ENCODE measurements around the gene PTPRN2.

PTPRN2 gene

DNA sequence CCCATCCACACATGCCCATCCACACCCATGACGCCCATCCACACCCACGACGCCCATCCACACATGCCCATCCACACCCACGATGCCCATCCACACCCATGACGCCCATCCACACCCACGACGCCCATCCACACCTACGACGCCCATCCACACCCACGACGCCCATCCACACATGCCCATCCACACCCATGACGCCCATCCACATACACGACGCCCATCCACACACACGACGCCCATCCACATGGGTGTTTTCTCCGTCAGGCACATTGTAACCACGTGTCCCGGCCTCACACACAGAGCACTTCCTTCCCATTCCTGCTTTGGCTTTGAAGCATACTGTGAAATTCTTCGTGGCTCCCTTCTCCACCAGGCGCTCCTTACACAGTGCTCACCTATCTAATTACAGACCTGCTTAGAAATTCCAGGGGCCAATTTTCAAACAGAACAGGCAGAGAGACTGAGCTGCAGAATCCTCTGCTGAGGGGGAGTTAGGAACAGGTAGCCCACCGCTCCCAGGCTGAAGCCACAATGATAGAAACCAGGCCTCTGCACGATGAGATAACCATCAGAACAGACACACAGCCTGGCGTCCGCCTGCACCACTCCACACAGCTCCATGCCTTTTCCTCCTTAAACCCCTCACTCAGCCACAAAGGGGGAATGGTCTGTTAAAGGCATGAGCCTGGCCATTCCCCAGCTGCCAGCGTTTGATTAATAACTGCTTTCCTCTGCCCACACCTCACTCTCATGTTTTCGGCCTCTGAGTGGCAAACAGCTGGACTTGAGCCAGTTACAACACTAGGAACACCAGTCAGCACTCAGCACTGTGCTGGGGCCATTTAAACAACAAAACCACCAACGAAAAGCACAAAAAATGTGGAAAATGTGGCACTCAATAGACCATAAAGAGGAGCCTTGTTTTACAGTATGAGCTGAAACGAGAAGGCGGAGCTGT is 501.6 kb downstream of the PTPRN2 start:
- no peak for DNase-seq

DNA sequence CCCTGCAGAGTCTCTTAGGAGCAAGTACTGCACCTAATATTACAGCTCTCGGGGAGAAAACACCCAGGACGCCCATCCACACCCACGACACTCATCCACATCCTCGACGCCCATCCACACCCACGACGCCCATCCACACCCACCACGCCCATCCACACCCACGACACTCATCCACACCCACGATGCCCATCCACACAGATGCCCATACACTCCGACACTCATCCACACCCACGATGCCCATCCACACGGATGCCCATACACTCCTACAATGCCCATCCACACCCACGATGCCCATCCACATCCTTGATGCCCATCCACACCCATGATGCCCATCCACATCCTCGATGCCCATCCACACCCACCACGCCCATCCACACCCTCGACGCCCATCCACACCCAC is 503.1 kb downstream of the PTPRN2 start:
- DNase-seq, result no peak

DNA sequence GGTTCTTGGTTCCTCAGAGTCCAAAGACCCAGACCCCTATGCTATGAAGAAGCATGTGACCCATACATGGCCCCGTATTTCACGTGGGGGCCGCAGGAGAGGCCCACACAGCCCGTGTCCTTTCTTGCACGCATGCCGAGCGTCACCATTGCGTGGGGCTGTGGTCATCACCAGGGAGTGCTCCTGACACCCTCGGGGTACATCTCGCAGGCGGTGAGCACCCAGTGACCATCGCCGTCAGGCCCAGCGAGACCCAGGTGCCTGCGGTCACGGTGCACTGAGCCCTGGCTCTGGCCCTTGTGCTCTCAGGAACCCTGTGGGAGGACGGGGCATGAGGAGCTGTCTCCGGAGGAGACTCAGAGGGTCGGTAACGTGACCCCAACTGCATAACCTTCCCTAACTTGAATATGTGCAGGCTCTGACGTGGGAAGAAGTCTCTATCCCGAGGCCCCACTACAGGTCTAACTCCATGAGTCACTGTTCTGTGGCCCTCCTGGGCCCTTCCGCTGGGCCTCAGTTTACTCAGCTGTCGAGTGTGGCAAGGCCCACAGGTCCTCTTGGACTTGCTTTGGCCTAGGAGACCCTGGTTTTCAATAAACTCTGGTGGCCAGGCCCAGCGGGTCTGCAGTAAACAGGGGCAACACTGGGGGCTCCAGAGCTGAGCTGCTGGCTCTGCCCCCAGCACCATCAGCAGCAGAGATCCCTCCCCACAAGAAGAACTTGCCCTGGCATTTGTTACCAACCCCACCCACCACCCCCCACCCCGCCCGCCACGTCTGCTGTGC is 503.9 kb downstream of the PTPRN2 start:
- DNase-seq, result no peak

DNA sequence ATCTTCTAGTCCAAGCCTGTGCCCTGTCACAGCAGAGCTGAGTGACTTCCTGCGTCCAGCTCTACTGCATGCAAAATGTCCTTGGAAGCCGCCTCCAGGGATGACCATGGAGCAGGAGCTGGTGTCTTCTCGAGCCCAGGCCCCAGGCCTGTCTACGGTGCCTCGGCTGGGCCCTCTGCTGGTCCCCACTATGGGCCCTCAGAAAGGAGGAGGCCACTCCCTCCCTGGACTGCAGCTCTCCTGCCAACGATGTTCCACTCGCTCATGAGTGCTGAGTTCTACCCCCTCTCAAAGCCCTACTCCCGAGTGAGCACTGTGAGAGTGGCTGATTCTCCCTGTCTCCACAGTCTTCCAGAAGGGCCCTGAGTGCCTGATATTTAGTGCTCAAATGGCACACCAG is 504.9 kb downstream of the PTPRN2 start:
- no peak for DNase-seq

DNA sequence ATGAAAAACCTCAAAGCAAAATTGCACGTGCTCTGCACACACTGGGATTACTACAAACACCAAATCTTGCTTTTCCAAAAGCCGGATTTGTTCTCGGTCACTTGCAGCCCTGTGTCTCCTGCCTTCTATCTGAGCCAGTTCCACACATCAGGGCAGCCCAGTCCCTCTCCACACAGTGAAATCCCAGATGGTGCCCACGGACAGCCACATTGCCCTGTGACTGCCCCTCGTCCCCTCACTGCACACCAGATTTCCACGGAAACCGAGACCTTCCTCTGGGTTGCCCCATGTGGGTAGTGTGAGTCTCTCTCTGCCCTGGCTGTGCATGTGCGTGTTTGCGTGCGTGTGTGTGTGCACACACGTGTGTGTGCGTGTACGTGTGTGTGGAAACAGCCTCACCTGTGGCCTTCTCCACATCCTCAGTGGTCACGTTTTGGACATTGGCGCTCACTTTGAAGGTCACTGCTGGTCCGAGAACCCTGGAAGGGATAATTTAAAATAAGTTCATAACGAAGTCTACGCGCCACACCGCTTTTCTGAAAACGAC is 506.7 kb downstream of the PTPRN2 start:
- DNase-seq, result no peak

DNA sequence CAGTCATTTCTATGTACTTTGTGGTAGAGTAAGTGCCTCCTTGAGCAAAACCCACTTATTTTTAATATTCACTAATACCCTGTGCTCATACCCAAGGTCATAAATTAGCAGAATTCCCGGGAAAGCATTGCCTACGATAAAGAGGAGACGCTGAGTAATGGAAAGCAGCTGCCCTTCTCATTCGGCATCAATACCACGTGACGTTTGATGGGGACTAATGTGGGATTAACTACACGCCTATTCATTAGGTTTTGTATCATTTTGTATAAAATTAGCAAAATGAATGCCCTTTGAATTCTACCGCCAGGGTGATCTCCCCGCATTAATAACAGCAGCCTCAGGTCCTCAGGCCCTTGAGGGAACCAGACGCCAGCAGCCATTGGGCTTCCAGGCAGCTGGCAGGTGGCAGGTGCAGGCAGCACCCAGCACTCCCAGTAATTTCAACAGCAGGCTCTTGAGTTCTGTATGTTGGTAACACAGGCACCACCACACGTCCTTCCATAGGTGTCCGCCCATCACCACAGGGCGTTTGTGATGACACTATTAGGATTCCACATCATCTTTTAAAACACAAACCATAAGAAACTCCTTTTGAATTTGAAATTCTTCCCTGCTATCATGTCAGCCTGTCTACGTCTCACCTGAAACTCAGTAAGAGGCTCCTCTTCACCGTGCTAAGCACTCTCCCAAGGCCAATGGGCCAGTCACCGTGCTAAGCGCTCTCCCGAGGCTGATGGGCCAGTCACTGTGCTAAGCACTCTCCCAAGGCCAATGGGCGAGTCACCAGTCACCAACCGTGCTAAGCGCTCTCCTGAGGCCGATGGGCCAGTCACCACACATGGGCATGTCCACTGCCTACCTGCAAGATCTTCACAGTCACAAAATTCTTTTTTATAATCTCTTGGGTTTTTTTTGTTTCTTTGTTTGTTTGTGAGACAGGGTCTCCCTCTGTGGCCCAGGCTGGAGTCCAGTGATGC is 509.4 kb downstream of the PTPRN2 start:
- no peak for DNase-seq

DNA sequence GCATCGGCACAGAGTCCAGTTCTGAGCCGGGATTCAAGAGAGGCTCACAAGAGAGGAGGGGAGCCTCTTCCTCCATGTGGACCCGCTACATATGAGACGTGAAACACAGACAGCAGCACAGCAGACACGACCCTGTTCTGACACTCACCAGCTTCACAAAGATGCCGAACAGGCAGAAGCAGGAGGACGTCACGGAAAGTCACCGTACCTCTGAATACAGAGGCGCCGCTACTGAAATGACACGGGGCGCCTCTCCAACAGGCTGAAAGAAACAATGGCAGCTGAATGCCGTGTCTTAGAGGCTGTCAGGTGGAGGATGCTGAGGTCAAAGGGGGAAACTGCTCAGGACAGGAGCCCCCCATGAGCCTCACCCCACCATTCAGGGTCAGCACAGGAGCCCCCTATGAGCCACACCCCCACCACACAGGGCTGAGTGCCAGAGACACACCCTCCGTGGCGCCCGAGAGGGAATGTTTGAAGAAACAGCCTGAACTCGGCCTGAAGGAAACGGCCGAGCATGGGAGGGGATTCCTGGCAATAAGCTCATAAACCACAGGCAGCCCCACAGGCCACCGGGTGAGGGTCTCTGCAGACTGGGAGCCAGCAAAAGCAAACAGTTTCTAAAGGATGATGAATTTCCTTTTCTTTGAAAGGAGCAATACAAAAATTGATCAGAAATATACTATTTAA is 510.3 kb downstream of the PTPRN2 start:
- no peak for DNase-seq

DNA sequence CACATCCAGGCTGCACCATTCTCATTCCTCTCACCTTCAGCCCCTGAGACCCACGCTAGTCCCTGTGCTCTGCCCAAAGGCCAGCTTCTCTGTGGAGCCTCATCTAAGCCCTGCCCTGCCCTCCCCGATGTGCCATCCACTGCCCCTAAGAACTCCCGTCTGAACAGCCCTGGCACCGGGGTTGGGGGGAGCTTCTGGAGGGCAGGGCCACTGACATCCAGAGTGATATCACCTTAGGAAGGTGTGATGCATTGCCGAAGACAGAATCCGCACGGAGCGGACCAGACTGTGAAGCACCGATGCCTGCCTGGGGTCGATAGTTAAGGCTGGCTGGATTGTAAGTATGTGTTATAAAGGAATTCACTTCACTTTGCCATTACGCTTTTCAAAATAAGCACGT is 511.0 kb downstream of the PTPRN2 start:
- DNase-seq, result no peak

DNA sequence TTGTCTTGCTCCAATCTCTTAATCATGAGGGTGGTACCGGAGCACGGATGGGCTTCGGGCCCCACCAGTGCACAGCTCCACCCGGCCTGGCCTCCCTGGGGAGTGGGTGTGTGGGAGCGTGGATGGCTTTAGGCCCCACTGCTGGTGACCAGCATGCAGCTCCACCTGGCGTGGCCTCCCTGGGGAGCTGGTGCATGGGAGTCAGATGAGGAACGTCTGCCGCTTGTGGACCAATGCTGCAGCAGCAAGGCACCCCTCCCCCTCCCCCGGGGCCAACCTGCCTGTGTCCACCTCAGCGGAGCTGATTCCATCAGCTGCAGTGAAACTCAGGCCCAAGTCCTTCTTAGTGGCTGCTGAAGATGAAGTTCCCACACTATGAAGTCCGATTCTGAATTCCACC is 511.4 kb downstream of the PTPRN2 start:
- no peak for DNase-seq

DNA sequence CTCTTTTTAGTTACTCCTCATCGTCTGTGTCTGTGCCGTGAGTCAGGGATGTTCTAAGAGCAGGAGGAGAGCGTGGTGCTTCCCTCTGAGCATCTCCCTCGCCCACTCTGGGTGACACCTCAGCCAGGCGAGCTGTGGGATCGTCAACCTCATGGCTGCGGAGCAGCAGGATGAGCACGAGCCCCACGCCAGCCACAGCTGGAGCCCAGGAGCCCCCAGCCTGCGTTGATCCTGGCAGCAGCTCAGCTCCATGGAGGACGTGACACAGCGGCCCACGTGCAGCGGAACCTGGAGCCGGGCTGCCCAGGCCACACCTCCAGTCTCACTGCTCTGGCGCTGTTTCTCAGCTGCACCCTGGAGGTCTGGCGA is 512.0 kb downstream of the PTPRN2 start:
- DNase-seq, result no peak

DNA sequence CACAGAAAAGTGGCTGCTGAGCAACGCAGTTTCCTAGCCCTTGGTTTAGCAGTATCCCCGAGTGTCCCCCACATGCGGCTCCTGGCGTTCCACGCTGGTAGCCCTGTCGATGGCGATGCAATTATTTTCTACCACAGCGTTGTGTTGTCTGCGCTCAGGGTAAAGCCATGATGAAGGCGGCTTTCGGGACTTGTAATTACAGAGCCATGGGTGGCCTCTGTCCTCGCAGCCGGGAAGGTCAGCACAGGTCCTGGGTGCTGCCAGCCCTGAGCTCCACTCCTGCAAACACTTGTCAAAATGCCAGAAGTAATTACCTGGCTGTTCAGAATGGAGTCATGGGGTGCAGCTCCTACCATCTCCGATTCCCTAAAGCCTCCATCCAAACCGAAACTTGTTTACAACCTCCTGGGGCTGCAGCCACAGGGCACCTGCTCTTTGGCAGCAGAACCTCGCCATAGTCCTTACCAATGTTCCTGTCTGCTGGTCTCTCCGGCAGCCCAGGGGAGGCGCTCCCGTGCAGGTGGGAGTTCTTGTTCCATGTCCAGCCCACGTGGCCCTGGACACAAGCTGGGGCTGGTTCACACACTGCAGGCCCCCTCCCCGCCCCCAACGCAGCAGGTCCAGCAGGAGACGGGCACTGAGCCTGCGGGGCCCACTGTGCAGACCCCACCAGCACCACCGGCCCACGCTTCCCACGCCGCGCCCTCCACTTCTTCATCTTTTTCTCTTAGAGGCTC is 512.6 kb downstream of the PTPRN2 start:
- DNase-seq, result no peak

DNA sequence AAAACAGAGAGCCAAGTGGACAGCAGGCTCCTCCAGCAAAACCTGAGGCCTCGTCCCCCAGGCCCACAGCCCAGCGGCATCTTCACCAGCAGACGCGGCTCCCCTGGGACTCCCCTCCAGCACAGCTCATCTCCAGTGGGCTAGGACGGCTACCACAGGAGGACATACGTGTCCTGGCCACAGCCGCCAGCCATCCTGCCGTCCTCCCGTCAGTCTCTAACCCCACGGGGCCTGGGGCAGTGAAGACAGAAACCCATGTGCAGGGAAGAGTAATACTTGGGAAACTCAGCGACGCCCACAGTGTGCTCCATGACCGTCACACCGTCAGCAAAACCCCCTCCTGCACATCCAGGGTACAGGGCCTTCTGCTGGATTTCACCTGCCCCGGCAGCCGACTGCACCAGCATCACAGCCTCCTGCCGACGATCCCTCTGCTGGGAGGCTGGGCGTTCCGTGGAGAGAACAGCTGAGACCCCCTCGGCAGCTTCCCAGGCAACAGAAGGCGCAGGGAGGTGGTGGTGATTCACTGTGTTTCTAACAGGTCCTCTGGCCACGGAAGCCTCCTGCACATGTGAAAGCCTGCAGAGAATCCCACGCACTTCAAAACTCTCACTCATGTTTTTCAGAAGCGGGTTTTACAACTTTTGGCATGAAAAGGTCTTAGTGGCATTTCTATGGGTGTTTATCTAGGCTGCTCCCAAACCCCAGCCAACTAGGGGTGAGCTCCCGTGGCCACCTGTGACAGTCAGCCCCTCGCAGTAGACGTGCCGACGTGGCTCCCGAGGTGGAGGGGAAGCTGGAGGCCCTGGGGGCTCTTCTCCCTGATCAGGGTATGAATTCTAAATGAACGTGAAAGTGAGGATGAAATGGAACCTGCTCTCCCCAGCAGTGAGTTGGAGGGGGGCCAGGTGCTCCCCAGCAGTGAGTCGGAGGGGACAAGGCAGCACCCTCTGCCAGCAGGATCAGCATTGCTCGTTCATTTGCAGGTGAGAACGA is 513.5 kb downstream of the PTPRN2 start:
- no peak for DNase-seq

DNA sequence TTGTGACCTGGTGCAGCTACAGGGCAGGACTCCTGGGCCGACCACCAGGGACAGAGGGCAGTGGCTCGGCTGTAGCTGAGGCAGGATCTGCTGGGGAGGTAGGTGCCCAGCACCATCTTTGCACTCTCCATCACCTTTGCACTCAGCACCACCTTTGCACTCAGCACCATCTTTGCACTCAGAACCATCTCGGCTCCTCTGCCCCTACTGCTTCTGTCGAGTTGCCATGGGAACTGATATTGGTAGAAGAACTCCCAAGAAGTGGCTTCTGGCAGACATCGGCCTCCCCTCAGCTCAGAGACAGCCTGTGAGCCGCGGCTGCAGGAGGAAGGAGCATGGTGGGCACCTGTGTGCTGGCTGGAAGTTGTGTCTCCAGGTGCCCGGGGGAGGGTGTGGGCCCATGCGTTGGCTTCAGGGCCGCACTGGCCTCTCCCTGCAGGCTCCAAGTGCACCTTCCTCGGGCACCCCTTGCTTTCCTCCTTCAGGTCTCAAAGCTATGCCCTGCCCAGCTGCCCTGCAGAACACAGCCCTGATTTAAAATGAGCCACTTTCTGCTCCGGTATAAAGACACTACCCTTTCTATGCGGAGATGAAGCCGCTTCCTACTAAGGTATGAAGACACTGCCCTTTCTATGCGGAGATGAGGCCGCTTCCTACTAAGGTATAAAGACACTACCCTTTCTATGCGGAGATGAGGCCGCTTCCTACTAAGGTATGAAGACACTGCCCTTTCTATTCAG is 514.5 kb downstream of the PTPRN2 start:
- DNase-seq, result no peak

DNA sequence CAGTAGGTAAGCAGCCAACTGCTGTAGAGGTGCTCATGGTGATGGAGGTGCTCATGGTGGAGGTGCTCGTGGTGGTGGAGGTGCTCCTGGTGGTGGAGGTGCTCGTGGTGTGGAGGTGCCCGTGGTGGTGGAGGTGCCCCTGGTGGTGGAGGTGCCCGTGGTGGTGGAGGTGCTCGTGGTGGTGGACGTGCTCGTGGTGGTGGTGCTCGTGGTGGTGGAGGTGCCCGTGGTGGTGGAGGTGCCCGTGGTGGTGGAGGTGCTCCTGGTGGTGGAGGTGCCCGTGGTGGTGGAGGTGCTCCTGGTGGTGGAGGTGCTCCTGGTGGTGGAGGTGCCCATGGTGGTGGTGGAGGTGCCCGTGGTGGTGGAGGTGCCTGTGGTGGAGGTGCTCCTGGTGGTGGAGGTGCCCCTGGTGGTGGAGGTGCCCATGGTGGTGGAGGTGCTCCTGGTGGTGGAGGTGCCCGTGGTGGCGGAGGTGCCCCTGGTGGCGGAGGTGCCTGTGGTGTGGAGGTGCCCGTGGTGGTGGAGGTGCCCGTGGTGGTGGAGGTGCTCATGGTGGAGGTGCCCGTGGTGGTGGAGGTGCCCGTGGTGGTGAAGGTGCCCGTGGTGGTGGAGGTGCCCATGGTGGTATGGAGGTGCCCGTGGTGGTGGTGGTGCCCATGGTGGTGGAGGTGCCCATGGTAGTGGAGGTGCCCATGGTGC is 517.3 kb downstream of the PTPRN2 start:
- no peak for DNase-seq

DNA sequence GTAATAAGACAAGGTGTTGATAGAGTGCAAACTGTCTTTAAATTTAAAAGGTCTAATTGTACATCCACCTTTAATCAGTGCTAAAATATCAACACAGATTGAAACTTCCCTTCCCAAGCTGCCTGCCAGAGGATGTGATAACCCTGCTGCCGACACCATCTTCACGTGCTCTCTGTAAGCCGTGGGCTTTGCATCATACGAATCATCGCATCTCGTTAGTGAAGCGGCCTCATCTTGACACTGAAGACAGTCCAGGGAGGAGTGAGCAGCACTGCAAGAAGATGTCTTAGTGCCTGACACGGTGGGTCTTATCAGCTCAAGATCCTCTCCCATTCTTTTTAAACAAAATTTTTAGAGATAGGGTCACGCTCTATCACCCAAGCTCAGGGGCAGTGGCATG is 518.8 kb downstream of the PTPRN2 start:
- DNase-seq, result no peak

DNA sequence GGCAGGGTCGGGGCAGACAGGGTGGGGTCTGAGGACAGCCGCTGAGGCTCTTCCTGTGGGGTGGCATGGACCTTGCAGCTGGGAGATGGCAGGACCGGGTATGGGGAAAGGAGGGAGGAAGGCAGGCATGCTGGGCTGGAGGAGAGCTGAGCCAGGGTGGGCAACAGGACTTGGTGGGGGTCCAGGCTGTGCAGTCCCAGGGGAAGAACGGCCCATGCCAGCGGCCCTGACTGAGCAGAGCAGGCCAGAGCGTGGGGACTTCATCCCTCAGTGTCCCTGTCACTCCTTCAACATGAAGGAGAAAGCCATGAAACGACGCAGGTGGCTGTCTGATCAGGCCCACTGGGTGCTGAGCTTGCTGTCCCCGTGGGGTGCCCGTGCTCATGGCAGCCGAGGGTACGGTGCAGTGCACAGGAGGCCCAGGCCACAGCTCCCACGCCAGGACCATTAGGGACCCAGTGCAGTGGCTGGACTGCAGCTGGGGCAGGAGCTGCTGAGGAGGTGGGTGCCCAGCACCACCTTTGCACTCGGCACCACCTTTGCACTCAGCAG is 519.6 kb downstream of the PTPRN2 start:
- DNase-seq, result no peak

DNA sequence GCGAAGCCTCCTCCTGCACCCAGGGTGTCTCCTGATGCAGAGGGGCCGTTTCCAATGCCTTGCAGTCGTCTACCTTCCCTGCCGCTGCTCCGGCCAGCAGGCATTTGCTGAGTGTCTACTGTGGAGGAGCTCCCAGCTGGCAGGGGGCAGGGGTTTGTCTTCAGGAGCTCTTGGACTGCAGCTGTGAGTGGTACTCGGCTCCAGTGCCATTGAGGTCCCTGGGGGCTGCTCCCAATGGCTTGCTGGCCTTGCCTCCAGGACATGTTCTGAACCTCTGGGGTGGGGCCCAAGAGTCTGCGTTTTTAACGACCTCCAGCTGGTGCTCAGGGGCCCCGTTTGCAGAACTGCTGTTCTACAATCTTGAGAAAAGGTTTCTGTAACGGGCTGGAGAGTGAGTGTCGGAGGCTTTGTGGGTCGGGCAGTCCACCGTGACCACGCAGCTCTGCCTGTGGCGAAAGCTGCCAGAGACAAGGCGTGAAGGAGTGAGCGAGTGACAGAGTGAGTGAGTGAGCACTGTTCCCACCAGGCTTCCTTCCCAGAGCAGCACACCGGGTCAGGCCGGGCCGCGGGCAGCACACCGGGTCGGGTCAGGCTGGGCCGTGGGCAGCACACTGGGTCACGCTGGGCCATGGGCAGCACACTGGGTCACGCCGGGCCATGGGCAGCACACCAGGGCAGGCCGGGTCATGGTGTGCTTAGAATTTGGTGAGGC is 520.2 kb downstream of the PTPRN2 start:
- no peak for DNase-seq

Data from right kidney (tissue), 1 donor.